ENCODE measurements around the gene ODAD4. TPM values are rescaled to one million over a fixed set of nuclear protein-coding genes. Genes with fewer than 3 reads are reported as not detected.

Gene ODAD4
- total and polyA plus RNA-seq, 2 of the 8 experiments (the other 6 are each of a cell fraction or from before 2014, with no cell fraction given), result 0.48 to 1.3 TPM

GRCh38 chr17:41957869-41958439 lies 27.5 kb downstream of the ODAD4 start:
- Histone ChIP-seq H2AFZ (ENCODE audit: low read length) (no peak overlapping the region), H2AK5ac (ENCODE audit: low read depth, low read length) (0 out of 2 replicates have a peak overlapping the region, but pooled peaks have one; percentile 9)
- FAIRE-seq, result no peak

More at GRCh38 chr17:41957869-41958439, 27.5 kb downstream of the ODAD4 start:
- Histone ChIP-seq H2BK12ac (ENCODE audit: low read depth, low read length) (peak overlapping the region; percentile 44; the same call in 1 of the 2 replicates), H3K23me2 (ENCODE audit: low read depth, low read length) (no peaks in the 10 kb centered on the region), H3K14ac (ENCODE audit: insufficient read length) (no peak overlapping the region), H3K4ac (replicated peaks; ENCODE audit: insufficient read length, low read depth, low read length) (no peak overlapping the region), H2BK120ac (replicated peaks; ENCODE audit: low read depth, low read length) (no peak overlapping the region), H3K9me3 (ENCODE audit: insufficient read depth in 2 of 2, low read depth in 1 of 2, low read length in 1 of 2) (no peaks in the 10 kb centered on the region), H4K8ac (ENCODE audit: extremely low read depth, insufficient read depth, low read length) (no peak overlapping the region), H4K5ac (ENCODE audit: insufficient read length, low read depth, low read length) (no peak overlapping the region), H3K56ac (replicated peaks; ENCODE audit: insufficient read length, low read depth, low read length) (no peak overlapping the region), H2BK20ac (ENCODE audit: low read length) (0 out of 2 replicates have a peak overlapping the region, but pooled peaks have one; percentile 9), H3K4me2 (ENCODE audit: insufficient read depth in 1 of 2, low read depth in 2 of 2, low read length in 2 of 2) (peak overlapping the region; percentile 35 to 59; a peak in 2 of 4 replicates), H3K79me1 (ENCODE audit: low read depth, low read length) (no peaks in the 10 kb centered on the region), H3K36me3 (ENCODE audit: control insufficient read depth in 2 of 4, insufficient read depth in 4 of 4, low read length in 3 of 4) (no peaks in the 10 kb centered on the region), H3K27me3 (replicated peaks in 1 of 4; ENCODE audit: control insufficient read depth in 3 of 4, extremely low read depth in 1 of 4, insufficient read depth in 3 of 4, low read length in 3 of 4) (no peaks in the 10 kb centered on the region), H2BK15ac (ENCODE audit: low read length) (no peak overlapping the region), H4K91ac (replicated peaks; ENCODE audit: insufficient read length, low read length) (peak overlapping the region; percentile 44), H3K18ac (ENCODE audit: extremely low read depth, low read length) (0 out of 2 replicates have a peak overlapping the region, but pooled peaks have one; percentile 48), H3K4me1 (replicated peaks in 1 of 4; ENCODE audit: control insufficient read depth in 3 of 4, insufficient read depth in 4 of 4, low read length in 3 of 4) (peaks cover 6 to 16% (median 11%) of the 10 kb centered on the region in 4 experiments), H2BK5ac (ENCODE audit: low read depth, low read length) (0 out of 2 replicates have a peak overlapping the region, but pooled peaks have one; percentile 12), H3K4me3 (ENCODE audit: extremely low read depth in 1 of 4, insufficient read depth in 2 of 4, low read depth in 3 of 4, low read length in 4 of 4) (no peak overlapping the region), H3K9ac (replicated peaks in 1 of 4; ENCODE audit: extremely low read depth in 1 of 4, low read depth in 3 of 4, low read length in 3 of 4) (no peak overlapping the region), H3K27ac (ENCODE audit: low read depth, low read length) (no peak overlapping the region), H3K23ac (ENCODE audit: insufficient read length) (no peak overlapping the region), H3K79me2 (ENCODE audit: control insufficient read depth in 1 of 2, insufficient read depth in 2 of 2, low read length in 2 of 2) (no peaks in the 10 kb centered on the region), H4K20me1 (replicated peaks in 1 of 2; ENCODE audit: control insufficient read depth in 1 of 2, insufficient read depth in 2 of 2, low read length in 2 of 2) (no peaks in the 10 kb centered on the region)
- DNase-seq (ENCODE audit: low read depth in 1 of 2, low spot score in 2 of 2), result no peak
- ChIA-PET POLR2A (ENCODE audit: partially characterized antibody) (interaction anchor here (0.6 to 9.7 kb wide), 8 partner anchors 10 to 163 kb away, joined by 3 to 67 read pairs (median 5); partner anchors contain the start of genes ACLY, CNP, DNAJC7 and KAT2A), CTCF (ENCODE audit: partially characterized antibody) (interaction anchor here (0.9 to 11.6 kb wide), 12 partner anchors 12 to 159 kb away, joined by 3 to 205 read pairs (median 7); partner anchors contain the start of genes ACLY, NKIRAS2 and ODAD4)
- 90% methylated on average over 6 of the region's 6 CpGs; no CpG with 5 or more reads in 1 of the 2 experiments for WGBS, 2 experiments (ENCODE audit: extremely low coverage in 1 of 2, insufficient coverage in 1 of 2, insufficient read length in 1 of 2, insufficient replicate concordance in 2 of 2, low coverage in 1 of 2, low lambda C conversion rate in 2 of 2, missing lambda C conversion rate in 1 of 2)
- TF ChIP-seq SAP30 (IDR thresholded peaks at IDR 0.05; ENCODE audit: insufficient read depth, insufficient replicate concordance, low read length), result no peak
- TF ChIP-seq CBX8 (IDR thresholded peaks at IDR 0.05; ENCODE audit: borderline replicate concordance, low read depth, low read length), result no peak

Data from H1 (cell line).